ENCODE results near the gene MXRA5. TPM values are rescaled to one million over a fixed set of nuclear protein-coding genes. Genes with fewer than 3 reads are reported as not detected.

The MXRA5 gene
- total and polyA plus RNA-seq, 9 of the 15 experiments (the other 6 are each of a cell fraction or from before 2014, with no cell fraction given) = 0.02 TPM; not detected in 8

GRCh38 chrX:3346501-3347259 lies at the start of gene MXRA5 (continued):
- TF ChIP-seq HES1 (IDR thresholded peaks at IDR 0.05; ENCODE audit: low read depth) (no peak), PYGO2 (tag; IDR thresholded peaks at IDR 0.05) (no peak)

- H3K4me3 ChIP-seq = no peak overlapping the region
- H3K79me2 ChIP-seq (ENCODE audit: control insufficient read depth, insufficient read depth, low read length) = no peaks in the 10 kb centered on the region
- in situ Hi-C loops (cut with MboI) = no loop called here
- H2AFZ ChIP-seq (ENCODE audit: low read depth, low read length) = no peak overlapping the region
- no peaks in the 10 kb centered on the region for H3K9me3 ChIP-seq (replicated peaks; ENCODE audit: control insufficient read depth, insufficient read depth, low read depth, low read length)
- H3K9ac ChIP-seq (ENCODE audit: insufficient read depth in 1 of 2, low read depth in 2 of 2, low read length in 2 of 2) = no peak overlapping the region
- TF ChIP-seq MXD1 (CRISPR knock-in tag; IDR thresholded peaks at IDR 0.05; ENCODE audit: borderline replicate concordance, poor library complexity, severe bottlenecking) (no peak), ZBTB9 (CRISPR knock-in tag; IDR thresholded peaks at IDR 0.05) (no peak), BMI1 (IDR thresholded peaks at IDR 0.05; ENCODE audit: low read length) (no peak), ATF4 (CRISPR knock-in tag; IDR thresholded peaks at IDR 0.05) (no peak), RAD21 (CRISPR knock-in tag; conservative IDR thresholded peaks at IDR 0.05 in 1 of 2, IDR thresholded peaks at IDR 0.05 in 1 of 2) (no peak), KAT8 (IDR thresholded peaks at IDR 0.05; ENCODE audit: low read depth) (no peak), POLR2AphosphoS5 (IDR thresholded peaks at IDR 0.05; ENCODE audit: control insufficient read depth, insufficient read depth, low read depth, low read length) (no peak)
- H3K36me3 ChIP-seq (ENCODE audit: control insufficient read depth, insufficient read depth, low read length) = no peaks in the 10 kb centered on the region
- WGBS (ENCODE audit: insufficient coverage, low coverage, missing lambda C conversion rate) = 0% methylated on average over 7 of the region's 7 CpGs
- ATAC-seq (no peak), FAIRE-seq (no peak), DNase-seq (ENCODE audit: extremely low read depth in 1 of 4, low spot score in 3 of 4) (no peak)
- intact Hi-C loops (cut with micrococcal nuclease) = no loop called here
- no peaks in the 10 kb centered on the region for H3K27me3 ChIP-seq (ENCODE audit: control insufficient read depth in 2 of 2, insufficient read depth in 2 of 2, low read length in 2 of 2)
- CTCF ChIA-PET (ENCODE audit: low intra/inter-chr PET ratio) = no interaction called here
- POLR2A ChIA-PET = no interaction called here
- no peaks in the 10 kb centered on the region for H3K9me1 ChIP-seq (ENCODE audit: control insufficient read depth, insufficient read depth, low read length)
- H3K27ac ChIP-seq (ENCODE audit: extremely low read depth, low read depth, low read length) = no peak overlapping the region
- BruUV-seq (replicated peaks) = no TSS peak
- H3K4me1 ChIP-seq (replicated peaks in 1 of 2; ENCODE audit: control insufficient read depth in 2 of 2, insufficient read depth in 2 of 2, low read length in 2 of 2) = no peaks in the 10 kb centered on the region
- H3K4me2 ChIP-seq (ENCODE audit: insufficient read depth, low read length) = no peak overlapping the region
- no peaks in the 10 kb centered on the region for H4K20me1 ChIP-seq (replicated peaks; ENCODE audit: control insufficient read depth, insufficient read depth, low read length)
Measured at GRCh38 chrX:3393581-3394111, 47.2 kb upstream of the MXRA5 start.
